ENCODE results near the gene ITGA8. TPM values are rescaled to one million over a fixed set of nuclear protein-coding genes. Genes with fewer than 3 reads are reported as not detected.

Gene ITGA8
- total and polyA plus RNA-seq, 2 donors (not counting 1 experiment from before 2014, with no cell fraction given) = not detected

- Histone ChIP-seq H3K9me3 (ENCODE audit: control extremely low read depth in 1 of 3, control insufficient read depth in 2 of 3, insufficient read depth in 1 of 3, low read length in 2 of 3) (peaks cover 0 to 3% (median 0%) of the 10 kb centered on the region in 3 donors), H3K9ac (ENCODE audit: low read length) (no peak overlapping the region), H3K4me1 (ENCODE audit: control insufficient read depth in 2 of 2, insufficient read depth in 2 of 2, low read length in 2 of 2) (no peaks in the 10 kb centered on the region), H3K4me3 (ENCODE audit: control extremely low read depth in 1 of 5, extremely low read depth in 1 of 5, insufficient read depth in 1 of 5, low read depth in 2 of 5, low read length in 4 of 5) (no peak overlapping the region), H3K4me2 (replicated peaks; ENCODE audit: low read depth, low read length, poor library complexity, severe bottlenecking) (no peak overlapping the region), H3K79me2 (ENCODE audit: control insufficient read depth, insufficient read depth, low read length) (no peaks in the 10 kb centered on the region), H3K27me3 (replicated peaks in 1 of 4; ENCODE audit: control extremely low read depth in 1 of 4, control insufficient read depth in 3 of 4, insufficient read depth in 4 of 4, low read length in 3 of 4) (peaks cover 0 to 7% (median 0%) of the 10 kb centered on the region in 4 experiments), H4K20me1 (ENCODE audit: control insufficient read depth, insufficient read depth, low read length, poor library complexity, severe bottlenecking) (no peaks in the 10 kb centered on the region), H3K27ac (ENCODE audit: low read length in 2 of 2) (no peak overlapping the region), H2AFZ (ENCODE audit: insufficient read depth, low read depth, low read length, poor library complexity, severe bottlenecking) (no peak overlapping the region), H3K36me3 (replicated peaks in 1 of 2; ENCODE audit: control extremely low read depth in 1 of 2, control insufficient read depth in 1 of 2, extremely low read depth in 1 of 2, insufficient read depth in 2 of 2, low read length in 1 of 2) (no peaks in the 10 kb centered on the region)
- no peaks in the 10 kb centered on the region for H3K4me1 Mint-ChIP-seq
- 100% methylated on average over 3 of the region's 5 CpGs for WGBS (ENCODE audit: insufficient coverage)
- ATAC-seq (ENCODE audit: low read depth) (no peak), DNase-seq (no peak)
- ChIA-PET POLR2A (no interaction called here), CTCF (no interaction called here)
- TF ChIP-seq EZH2 (IDR thresholded peaks at IDR 0.05; ENCODE audit: borderline replicate concordance, insufficient read depth, low read depth, low read length, poor library complexity, severe bottlenecking) = no peak
- TF ChIP-seq, protein P1, sequence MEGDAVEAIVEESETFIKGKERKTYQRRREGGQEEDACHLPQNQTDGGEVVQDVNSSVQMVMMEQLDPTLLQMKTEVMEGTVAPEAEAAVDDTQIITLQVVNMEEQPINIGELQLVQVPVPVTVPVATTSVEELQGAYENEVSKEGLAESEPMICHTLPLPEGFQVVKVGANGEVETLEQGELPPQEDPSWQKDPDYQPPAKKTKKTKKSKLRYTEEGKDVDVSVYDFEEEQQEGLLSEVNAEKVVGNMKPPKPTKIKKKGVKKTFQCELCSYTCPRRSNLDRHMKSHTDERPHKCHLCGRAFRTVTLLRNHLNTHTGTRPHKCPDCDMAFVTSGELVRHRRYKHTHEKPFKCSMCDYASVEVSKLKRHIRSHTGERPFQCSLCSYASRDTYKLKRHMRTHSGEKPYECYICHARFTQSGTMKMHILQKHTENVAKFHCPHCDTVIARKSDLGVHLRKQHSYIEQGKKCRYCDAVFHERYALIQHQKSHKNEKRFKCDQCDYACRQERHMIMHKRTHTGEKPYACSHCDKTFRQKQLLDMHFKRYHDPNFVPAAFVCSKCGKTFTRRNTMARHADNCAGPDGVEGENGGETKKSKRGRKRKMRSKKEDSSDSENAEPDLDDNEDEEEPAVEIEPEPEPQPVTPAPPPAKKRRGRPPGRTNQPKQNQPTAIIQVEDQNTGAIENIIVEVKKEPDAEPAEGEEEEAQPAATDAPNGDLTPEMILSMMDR (IDR thresholded peaks at IDR 0.05) = no peak
- no peak overlapping the region for H3K4me3 Mint-ChIP-seq
- intact Hi-C loops (cut with micrococcal nuclease) = no loop called here
- H3K9me3 Mint-ChIP-seq (ENCODE audit: insufficient read depth) = no peaks in the 10 kb centered on the region
- no peak overlapping the region for H3K27ac Mint-ChIP-seq
- H3K27me3 Mint-ChIP-seq = peaks cover 7% of the 10 kb centered on the region
Observed at GRCh38 chr10:15741581-15741980, 21.9 kb upstream of the ITGA8 start.

DNA sequence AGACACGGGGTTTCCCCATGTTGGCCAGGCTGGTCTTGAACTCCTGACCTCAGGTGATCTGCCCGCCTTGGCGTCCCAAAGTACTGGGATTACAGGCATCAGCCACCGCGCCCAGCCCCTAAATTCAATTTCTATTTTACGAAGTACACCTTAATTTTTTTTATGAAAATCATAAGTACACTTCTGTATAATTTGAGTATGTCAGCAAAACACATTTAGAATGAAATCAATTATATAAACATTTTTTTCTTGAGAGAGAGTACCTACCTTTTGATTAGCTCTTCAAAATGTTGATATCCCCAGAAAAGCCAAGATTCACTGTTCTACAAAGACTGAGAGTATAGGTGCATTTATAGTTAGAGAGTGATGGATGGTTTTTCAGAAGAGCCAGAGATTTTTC lies 20.5 kb upstream of the ITGA8 start:
- ChIA-PET CTCF (no interaction called here), POLR2A (no interaction called here)
- Histone ChIP-seq H2AFZ (ENCODE audit: insufficient read depth, low read depth, low read length, poor library complexity, severe bottlenecking) (no peak overlapping the region), H3K4me3 (ENCODE audit: control extremely low read depth in 1 of 5, extremely low read depth in 1 of 5, insufficient read depth in 1 of 5, low read depth in 2 of 5, low read length in 4 of 5) (no peak overlapping the region), H3K4me2 (replicated peaks; ENCODE audit: low read depth, low read length, poor library complexity, severe bottlenecking) (no peak overlapping the region), H3K9me3 (ENCODE audit: control extremely low read depth in 1 of 3, control insufficient read depth in 2 of 3, insufficient read depth in 1 of 3, low read length in 2 of 3) (peaks cover 0 to 3% (median 0%) of the 10 kb centered on the region in 3 donors), H3K79me2 (ENCODE audit: control insufficient read depth, insufficient read depth, low read length) (no peaks in the 10 kb centered on the region), H3K36me3 (replicated peaks in 1 of 2; ENCODE audit: control extremely low read depth in 1 of 2, control insufficient read depth in 1 of 2, extremely low read depth in 1 of 2, insufficient read depth in 2 of 2, low read length in 1 of 2) (no peaks in the 10 kb centered on the region), H3K4me1 (ENCODE audit: control insufficient read depth in 2 of 2, insufficient read depth in 2 of 2, low read length in 2 of 2) (no peaks in the 10 kb centered on the region), H3K9ac (ENCODE audit: low read length) (no peak overlapping the region), H3K27ac (ENCODE audit: low read length in 2 of 2) (no peak overlapping the region), H4K20me1 (ENCODE audit: control insufficient read depth, insufficient read depth, low read length, poor library complexity, severe bottlenecking) (no peaks in the 10 kb centered on the region), H3K27me3 (replicated peaks in 1 of 4; ENCODE audit: control extremely low read depth in 1 of 4, control insufficient read depth in 3 of 4, insufficient read depth in 4 of 4, low read length in 3 of 4) (peaks cover 0 to 6% (median 0%) of the 10 kb centered on the region in 4 experiments)
- DNase-seq = no peak
- WGBS (ENCODE audit: insufficient coverage) = 87% methylated on average over 3 of the region's 6 CpGs
- intact Hi-C loops (cut with micrococcal nuclease) = no loop called here
- Mint-ChIP-seq H3K9me3 (ENCODE audit: insufficient read depth) (no peaks in the 10 kb centered on the region), H3K27me3 (peaks cover 11% of the 10 kb centered on the region), H3K4me1 (no peaks in the 10 kb centered on the region), H3K4me3 (no peak overlapping the region), H3K27ac (no peak overlapping the region)
- ATAC-seq (ENCODE audit: low read depth) = no peak
- TF ChIP-seq EZH2 (IDR thresholded peaks at IDR 0.05; ENCODE audit: borderline replicate concordance, insufficient read depth, low read depth, low read length, poor library complexity, severe bottlenecking) = no peak
- TF ChIP-seq, protein P1 (IDR thresholded peaks at IDR 0.05) = no peak
